HTR-8/SVneo (cell line): ENCODE results near the gene KHDC3L.
"Not testable (repeated sequence)": the region's sequence is repeated elsewhere in the genome, so short reads cannot be mapped to it uniquely, and the experiment has no call there.

ENCODE experiments used
- DNase-seq: peaks from one replicate; pipeline ENCODE4 v3.0.0; 2011; ENCODE audit warnings: low spot score, mixed read lengths; ENCODE audit not compliant: insufficient read length
- FAIRE-seq: peaks from 2 replicates; lab custom pipeline; 2011; peaks lifted over from hg19 to GRCh38; lab: Jason Lieb, UNC

KHDC3L gene

GRCh38 chr6:73368675-73369074 is 6.2 kb downstream of the KHDC3L start:
- FAIRE-seq = no peak

GRCh38 chr6:73369157-73369556 is 6.7 kb downstream of the KHDC3L start:
- DNase-seq (no peak), FAIRE-seq (no peak)

More at GRCh38 chr6:73368675-73369074, 6.2 kb downstream of the KHDC3L start:
- no peak for DNase-seq

GRCh38 chr6:73369563-73369962 is 7.1 kb downstream of the KHDC3L start, which contains the start of gene OOEP:
Gene OOEP (minus strand): TSS chr6:73369897. CDS start chr6:73369792, 105 bp downstream.
- FAIRE-seq (no peak), DNase-seq (no peak)

GRCh38 chr6:73371984-73372383 is 9.5 kb downstream of the KHDC3L start:
- no peak for FAIRE-seq

GRCh38 chr6:73372516-73372915 is 10.1 kb downstream of the KHDC3L start:
- FAIRE-seq (no peak), DNase-seq (no peak)

More at GRCh38 chr6:73371984-73372383, 9.5 kb downstream of the KHDC3L start:
- DNase-seq = no peak

- DNase-seq (no peak), FAIRE-seq (no peak)
Observed at GRCh38 chr6:73375216-73375615, 12.8 kb downstream of the KHDC3L start.

GRCh38 chr6:73377225-73377624 is 14.8 kb downstream of the KHDC3L start:
- DNase-seq = no peak
- FAIRE-seq = no peak

GRCh38 chr6:73381531-73381930 is 19.1 kb downstream of the KHDC3L start:
- not testable (repeated sequence) for FAIRE-seq, DNase-seq

- no peak for DNase-seq
- no peak for FAIRE-seq
Observed at GRCh38 chr6:73382462-73383113, 20.1 kb downstream of the KHDC3L start.

GRCh38 chr6:73388433-73388799 is 26.0 kb downstream of the KHDC3L start:
- DNase-seq (peak; percentile 36), FAIRE-seq (no peak)

- FAIRE-seq (peak; percentile 49), DNase-seq (peak; percentile 79)
Observed at GRCh38 chr6:73388800-73389512, 26.5 kb downstream of the KHDC3L start.

GRCh38 chr6:73389854-73390253 is 27.4 kb downstream of the KHDC3L start:
- FAIRE-seq (no peak), DNase-seq (no peak)

- DNase-seq = no peak
- no peak for FAIRE-seq
Observed at GRCh38 chr6:73391675-73392074, 29.2 kb downstream of the KHDC3L start.

GRCh38 chr6:73392188-73392587 is 29.7 kb downstream of the KHDC3L start:
- not testable (repeated sequence) for FAIRE-seq, DNase-seq

GRCh38 chr6:73393278-73393677 is 30.8 kb downstream of the KHDC3L start:
- DNase-seq (no peak), FAIRE-seq (no peak)

GRCh38 chr6:73394577-73395354 is 32.3 kb downstream of the KHDC3L start, which contains the start of gene DDX43:
Gene DDX43 (plus strand): TSS chr6:73394828. CDS start chr6:73394906, 78 bp downstream.
- no peak for DNase-seq
- FAIRE-seq = no peak

GRCh38 chr6:73395875-73396274 is 33.4 kb downstream of the KHDC3L start:
- FAIRE-seq (no peak), DNase-seq (no peak)

GRCh38 chr6:73400656-73401055 is 38.2 kb downstream of the KHDC3L start:
- DNase-seq (no peak), FAIRE-seq (no peak)

GRCh38 chr6:73409395-73409794 is 46.9 kb downstream of the KHDC3L start:
- no peak for FAIRE-seq
- DNase-seq = no peak

- DNase-seq (no peak), FAIRE-seq (no peak)
Observed at GRCh38 chr6:73413102-73413501, 50.6 kb downstream of the KHDC3L start.
